Left colon (tissue), 2 donors: Measurements from ENCODE around the gene TIMM50. TPM values are rescaled to one million over a fixed set of nuclear protein-coding genes. Genes with fewer than 3 reads are reported as not detected.
"Not testable (repeated sequence)": the region's sequence is repeated elsewhere in the genome, so short reads cannot be mapped to it uniquely, and the experiment has no call there.

Experiments
- ATAC-seq: fragments of 200-7000 bp; cut with Tn5 transposase; one replicate; pipeline ENCODE4 v1.9.1; 2020; ENCODE audit warnings: mild to moderate bottlenecking, moderate library complexity
- DNase-seq, 2 donors: peaks; one replicate each; pipeline ENCODE4 v3.0.0-alpha.2; 2020
- intact Hi-C, 2 donors: fragments of 100-400 bp; cut with DNase I in 1 of 2; cut with micrococcal nuclease in 1 of 2; formaldehyde crosslinking; loops; one replicate each; pipeline versions ENCODE4 v1.11.2 to v1.14.0; 2022; cut with DNase I, micrococcal nuclease
- long read RNA-seq: library from polyadenylated mRNA; unstranded; transcript quantifications from one replicate; pipeline ENCODE4 v2.0.0, GENCODE V29; 2021
- total RNA-seq, 2 donors: library from RNA; stranded (reverse); fragmentation: NEBNext Ultra II Directional; extraction: Animal tissue kit (Norgen Biotek cat#: 25700); gene quantifications; one replicate each; pipeline ENCODE4 v1.2.1, GENCODE V29; 2021
- donor health status: DM: no; HTN: no; CAD: no.
- donor health status: DM: yes; HTN: yes; CAD: no.

The TIMM50 gene
- total RNA-seq: 10 to 100 TPM; 40.8 to 47.8 TPM
- long read RNA-seq, transcript TIMM50-201 (11 exons, 1,612 nt): major isoform, 74 of 79 reads
- long read RNA-seq, partial matches to known transcripts: 0 of 79 reads
- long read RNA-seq, other reads (novel, unspliced or antisense): 5 of 79 reads

DNA sequence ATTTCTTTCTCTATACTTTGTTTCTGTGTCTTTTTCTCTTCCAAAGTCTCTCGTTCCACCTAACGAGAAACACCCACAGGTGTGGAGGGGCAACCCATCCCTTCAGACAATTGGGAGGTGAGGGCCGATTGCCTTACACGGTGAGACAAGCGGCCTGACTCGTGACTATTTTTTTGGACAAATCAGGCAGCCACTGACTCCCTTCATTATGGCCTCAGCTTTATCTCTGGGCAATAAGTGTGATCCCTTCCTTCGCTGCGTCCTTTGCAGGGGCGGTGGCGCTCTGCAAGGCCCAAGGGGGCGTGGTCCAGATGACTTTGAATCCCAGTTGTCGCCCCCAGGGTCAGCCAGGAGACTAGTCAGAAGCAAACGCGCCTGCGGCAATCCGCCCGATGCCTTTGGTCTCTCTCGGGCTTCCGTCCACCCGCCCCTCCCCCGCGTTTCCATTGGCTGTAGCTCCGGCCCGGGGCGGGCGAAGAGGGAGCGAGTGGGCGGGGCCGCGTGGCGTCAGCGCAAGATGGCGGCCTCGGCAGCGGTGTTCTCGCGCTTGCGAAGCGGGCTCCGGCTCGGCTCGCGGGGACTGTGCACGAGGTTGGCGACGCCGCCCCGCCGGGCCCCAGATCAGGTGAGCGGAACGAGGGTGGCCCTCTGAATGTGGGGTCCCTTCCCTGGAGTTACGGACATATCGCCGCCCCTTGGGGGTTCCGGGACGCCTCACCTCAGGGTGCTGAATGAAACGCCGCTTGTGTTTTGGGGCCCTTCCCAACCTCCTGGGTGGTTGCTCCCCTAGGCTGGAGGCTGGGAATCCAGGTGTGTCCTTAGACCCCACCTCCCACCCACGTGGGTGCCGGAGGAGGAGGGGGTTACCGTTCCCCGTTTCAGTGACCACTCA lies at the start of gene TIMM50:
TIMM50 (plus strand) TSS at position 502 of the 892 bp plus-strand sequence; CDS start at position 518, 16 bp downstream.
- intact Hi-C loops: no loop called here
- peak; percentile 99 for ATAC-seq
- peak; percentile 97 to 100 for DNase-seq

DNA sequence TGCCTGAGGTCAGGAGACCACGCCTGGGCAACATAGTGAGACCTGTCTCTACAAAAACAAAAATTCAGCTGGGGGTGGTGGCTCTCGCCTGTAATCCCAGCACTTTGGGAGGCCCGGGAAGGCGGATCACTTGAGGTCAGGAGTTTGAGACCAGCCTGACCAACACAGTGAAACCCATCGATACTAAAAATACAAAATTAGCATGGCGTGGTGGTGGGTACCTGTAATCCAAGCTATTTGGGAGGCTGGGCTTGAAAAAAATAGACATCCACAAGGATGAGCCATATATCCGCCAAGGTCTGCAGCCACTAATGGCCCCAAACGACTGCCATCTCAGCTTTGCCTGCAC lies 48.0 kb upstream of the TIMM50 start:
- intact Hi-C loops: no loop called here
- DNase-seq: no peak
- no peak for ATAC-seq

DNA sequence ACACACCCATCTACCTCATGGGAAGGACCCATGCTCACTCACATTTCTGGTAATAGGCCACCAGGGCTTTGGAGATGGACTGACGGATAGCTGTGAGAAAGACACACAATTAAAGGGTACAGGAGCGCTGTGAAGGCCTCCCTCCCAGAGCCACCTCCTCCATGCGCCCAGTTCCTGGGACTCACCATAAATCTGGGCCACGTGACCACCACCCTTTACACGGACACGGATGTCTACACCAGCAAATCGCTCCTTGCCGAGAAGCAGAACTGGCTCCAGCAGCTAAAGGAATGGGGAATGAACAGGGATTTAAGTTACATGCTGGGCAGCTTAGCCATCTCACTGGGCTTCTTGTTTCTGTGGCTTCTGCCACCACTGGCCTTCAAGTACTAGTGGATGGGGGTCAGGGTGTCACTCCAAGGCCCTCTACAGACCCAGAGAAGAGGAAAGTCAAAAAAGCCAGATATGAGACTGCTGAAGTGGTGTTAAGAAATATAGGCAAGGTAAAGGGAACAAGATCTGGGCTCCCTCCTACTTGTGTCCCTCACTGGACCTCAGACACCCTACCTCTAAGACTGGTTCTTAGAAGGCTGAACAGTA lies 47.1 kb upstream of the TIMM50 start:
- intact Hi-C loops: no loop called here
- DNase-seq (no peak), ATAC-seq (no peak)

DNA sequence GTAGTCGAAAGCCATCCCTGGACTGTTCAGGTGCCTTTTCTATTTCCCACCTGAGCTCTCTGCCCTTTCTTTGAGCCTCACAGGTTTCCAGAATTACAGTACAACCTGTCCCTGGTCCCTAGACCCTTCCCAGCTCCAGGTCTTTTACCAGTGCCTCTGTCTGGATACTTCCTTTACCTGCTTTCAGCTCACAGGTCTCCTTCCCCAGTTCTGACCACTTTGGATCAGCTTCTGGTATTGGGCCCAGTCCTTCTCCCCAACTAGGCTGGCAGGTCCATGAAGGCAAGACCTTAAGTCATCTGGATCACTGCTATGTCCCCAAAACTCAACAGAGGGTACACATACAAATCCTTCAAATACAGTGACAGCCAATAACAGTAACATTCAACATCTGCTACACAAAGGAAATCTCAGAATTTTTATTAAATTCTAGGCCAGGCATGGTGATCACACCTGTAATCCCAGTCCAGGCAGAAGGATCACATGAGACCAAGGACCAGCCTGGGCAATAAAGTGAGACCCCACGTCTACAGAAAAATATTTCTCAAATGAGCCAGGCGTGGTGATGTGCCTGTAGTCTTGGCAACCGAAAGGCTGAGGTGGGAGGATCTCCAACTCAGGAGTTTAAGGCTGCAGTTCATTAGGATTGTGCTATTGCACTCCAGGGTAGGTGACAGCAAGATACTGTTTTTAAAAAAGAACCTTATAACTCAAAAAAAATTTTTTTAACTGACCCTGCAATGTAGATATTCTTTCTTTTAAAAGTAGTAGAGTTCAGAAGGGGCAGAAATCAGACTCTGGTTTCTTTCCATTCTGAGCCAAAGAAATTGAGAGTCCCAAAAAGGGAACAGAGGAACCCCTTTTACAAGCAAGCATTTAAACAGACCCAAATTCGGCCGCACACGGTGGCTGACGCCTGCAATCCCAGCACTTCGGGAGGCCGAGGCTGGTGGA lies 46.2 kb upstream of the TIMM50 start:
- intact Hi-C loops: no loop called here
- DNase-seq (no peak), ATAC-seq (no peak)

DNA sequence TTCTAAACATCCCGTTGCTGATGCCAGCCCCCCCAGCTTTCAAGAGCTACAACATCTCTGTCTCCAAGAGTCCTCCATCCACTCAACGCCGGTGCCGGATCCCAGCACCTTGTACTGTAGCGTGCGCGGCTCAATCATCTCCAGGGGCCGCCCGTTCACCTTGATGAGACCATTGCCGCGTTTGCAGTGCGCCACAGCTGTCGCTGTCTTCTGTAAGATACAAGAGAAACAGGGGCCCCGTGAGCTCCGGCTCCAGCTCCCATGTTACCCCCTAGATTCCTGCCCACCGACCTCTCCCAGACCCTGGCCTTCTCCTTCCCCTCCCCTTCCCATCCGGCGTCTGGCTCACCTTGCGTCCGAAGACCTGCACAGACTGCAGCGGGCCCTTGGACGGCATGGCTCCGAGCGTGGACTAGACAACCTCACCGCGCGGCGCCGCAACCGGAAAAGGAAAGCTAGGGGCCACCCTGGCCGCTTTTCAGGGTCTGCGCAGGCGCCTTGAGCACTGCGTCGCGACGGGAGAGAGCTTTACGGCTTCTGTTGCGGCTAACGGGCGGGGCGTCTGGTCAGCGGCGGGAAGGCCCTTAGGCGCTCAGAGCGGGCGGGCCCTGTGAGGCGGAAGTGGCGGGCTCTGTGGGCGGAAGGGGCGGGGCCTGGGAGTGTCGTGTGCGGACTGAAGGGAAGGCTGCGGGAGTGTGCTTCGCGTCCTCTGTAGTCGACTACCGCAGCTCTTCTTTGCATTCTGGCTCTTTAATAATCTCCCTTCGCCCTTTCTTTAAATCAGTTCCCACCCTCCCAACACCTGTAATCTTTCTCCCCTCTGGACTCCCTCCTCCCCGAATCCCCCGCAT lies 44.9 kb upstream of the TIMM50 start, which contains the start of gene RPS16:
RPS16 (minus strand) TSS at position 451 of the 851 bp plus-strand sequence; CDS start at position 397, 54 bp downstream.
- ATAC-seq (peak; percentile 97), DNase-seq (peak; percentile 99)
- intact Hi-C loops: no loop called here

DNA sequence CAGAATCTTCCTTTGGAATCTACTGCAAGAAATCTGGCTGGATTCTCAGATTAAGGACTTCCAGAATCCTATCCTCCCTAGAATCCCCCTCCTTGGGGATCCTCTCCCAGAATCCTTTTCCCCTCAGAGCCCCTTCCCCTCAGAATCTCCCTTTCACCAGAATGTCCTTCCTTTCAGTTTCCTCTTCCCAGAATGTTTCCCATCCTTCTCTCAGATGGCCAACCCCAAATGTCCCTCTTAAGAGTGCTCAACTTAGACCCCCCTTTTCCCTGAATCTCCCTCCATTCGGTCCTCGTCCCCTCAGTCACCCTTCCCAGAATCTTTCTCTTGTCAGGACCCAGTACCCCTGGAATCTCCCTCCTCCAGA lies 44.3 kb upstream of the TIMM50 start:
- no peak for ATAC-seq
- intact Hi-C loops: no loop called here
- DNase-seq: no peak

DNA sequence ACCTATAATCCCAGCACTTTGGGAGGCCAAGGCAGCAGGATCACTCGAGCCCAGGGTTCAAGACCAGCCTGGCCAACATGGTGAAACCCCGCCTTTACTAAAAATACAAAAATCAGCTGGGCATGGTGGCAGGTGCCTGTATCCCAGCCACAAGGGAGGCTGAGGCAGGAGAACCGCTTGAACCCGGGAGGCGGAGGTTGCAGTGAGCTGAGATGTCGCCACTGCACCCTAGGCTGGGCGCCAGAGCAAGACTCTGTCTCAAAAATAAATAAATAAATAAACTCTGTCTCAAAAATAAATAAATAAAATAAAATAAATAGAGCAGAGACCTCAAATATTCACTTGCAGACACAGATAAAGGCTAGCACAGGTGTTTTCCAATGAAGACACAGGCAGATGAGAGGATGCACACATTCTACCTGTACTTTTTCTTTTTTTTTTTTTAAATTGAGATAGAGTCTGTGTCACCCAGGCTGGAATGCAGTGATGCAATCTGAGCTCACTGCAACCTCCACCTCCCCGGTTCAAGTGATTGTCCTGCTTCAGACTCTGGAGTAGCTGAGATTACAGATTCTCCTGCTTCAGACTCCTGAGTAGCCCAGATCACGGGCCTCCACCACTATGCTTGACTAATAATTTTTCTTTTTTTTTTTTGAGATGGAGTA lies 42.2 kb upstream of the TIMM50 start:
- DNase-seq (no peak), ATAC-seq (no peak)
- intact Hi-C loops: no loop called here

DNA sequence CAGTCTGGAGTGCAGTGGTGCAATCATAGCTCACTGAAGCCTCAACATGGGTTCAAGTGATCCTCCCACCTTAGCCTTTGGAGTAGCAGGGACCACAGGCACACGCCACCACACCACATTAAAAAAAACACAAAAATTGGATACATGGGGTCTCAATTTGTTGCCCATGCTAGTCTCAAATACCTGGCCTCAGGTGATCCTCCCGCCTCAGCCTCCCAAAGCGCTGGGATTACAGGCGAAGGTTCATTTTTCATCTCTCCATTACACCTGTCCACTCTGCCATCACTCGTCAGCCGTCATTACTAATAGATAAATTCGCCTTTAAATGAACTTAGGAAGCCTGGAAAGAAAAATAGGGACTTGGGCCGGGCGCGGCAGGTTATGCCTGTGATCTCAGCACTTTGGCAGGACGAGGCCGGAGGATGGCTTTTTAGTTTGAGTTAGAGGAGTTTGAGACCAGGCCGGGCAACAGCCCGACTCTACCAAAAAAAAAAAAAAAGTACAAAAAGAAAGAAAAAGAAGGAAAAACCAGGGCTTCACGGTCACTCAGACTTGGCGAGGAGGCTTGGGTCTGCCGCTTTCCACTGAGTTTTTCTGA lies 35.9 kb upstream of the TIMM50 start:
- ATAC-seq: peak; percentile 14

DNA sequence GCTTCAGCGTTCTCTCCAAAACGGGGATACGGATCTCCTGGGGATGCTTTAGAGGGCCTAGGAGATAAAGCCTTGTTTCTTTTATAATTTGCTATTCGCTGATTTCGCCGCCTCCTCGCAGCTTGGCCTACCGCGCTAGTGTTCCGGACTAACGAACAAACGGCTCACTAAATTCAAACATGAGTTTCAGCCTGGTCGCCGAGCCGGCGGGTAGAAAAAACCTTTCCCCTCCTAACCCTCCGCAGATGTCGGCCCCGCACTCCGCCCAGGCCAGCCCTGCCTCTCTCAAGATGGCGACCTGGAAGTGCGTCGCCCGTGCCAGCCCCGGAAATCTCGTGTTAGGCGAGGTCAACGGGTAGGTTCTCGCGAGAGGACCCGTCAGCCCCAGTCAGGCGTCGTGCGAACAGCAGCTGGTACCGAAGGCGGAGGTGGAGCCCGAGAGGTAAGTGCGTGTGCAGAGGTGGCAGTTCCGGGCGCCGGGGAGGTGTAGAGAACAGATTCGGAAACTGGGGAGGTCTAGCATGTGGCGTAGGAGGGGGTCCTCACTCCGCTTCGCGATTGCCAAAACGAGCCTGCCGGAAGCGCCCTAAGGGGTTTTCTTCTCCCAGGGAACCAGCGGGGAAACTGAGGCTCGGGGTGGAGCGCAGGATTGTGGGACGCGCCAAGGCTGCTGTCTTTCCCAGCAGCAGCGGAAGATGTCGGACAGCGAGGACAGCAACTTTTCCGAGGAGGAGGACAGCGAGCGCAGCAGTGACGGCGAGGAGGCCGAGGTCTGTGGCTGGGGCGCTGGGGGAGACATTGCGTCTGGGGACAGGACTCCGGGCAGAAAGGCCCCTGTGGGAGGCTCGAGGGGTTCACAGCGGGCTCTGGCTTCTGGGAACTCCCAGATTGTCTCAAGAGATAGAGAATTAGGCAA lies 35.2 kb upstream of the TIMM50 start, which contains the start of gene SUPT5H:
SUPT5H (plus strand) TSS at position 387 of the 916 bp plus-strand sequence; CDS start at position 696, 309 bp downstream.
- intact Hi-C loops: loop anchor here in 1 of 2 donors (10.0 kb wide), 1 partner anchor 89 kb away; the partner anchor contains the start of gene EID2B
- DNase-seq (peak; percentile 98), ATAC-seq (peak; percentile 96)

More for the DNA sequence above, 35.9 kb upstream of the TIMM50 start:
- peak in 1 of 2 donors; percentile 31 for DNase-seq
- intact Hi-C loops: loop anchor here in 1 of 2 donors (10.0 kb wide), 1 partner anchor 90 kb away; the partner anchor contains the start of gene EID2B

DNA sequence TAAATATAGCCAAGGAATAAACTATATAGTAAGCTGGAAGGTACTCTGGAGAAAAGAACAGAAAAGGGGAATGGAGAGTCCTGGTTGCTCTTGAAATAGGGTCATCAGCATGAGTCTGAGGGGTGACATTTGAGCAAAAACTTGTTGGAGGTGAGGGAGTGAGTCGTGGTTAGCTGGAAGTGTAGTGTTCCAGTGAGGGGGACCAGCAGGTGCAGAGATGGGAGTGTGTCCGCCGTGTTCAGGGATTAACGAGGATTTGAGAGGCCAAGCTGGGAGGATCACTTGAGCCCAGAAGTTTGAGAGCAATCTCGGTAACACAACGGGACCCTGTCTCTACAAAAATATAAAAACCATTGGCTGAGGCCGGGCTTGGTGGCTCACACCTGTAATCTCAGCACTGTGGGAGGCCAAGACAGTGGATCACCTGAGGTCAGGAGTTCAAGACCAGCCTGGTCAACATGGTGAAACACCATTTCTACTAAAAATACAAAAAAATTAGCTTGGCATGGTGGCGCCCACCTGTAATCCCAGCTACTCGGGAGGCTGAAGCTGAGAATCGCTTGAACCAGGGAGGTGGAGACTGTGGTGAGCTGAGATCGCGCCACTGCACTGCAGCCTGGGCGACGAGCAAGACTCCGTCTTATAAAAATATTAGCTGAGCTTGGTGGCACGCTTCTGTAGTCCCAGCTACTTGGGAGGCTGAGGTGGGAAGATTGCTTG lies 34.1 kb upstream of the TIMM50 start:
- ATAC-seq: no peak
- no peak for DNase-seq
- intact Hi-C loops: loop anchor here in 1 of 2 donors (10.0 kb wide), 1 partner anchor 88 kb away; the partner anchor contains the start of gene EID2B

DNA sequence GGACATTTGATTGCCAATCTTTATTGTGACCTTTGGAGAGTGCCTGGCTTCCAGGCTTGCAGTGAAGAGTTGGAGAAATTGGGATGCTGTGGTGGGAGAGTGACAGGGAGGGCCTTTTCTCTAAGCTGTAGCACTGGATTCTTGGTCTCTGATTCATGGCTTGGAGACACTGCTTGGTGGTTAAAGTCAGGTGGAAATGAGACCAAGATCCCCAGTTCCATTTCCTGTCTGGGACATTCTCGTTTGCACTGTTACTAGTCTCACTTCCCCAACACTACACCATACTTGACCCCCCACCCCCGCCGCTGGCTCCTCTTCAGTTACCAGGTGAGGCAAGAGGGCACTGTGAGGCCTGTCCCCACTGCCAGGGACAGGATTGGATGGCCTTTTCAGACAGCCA lies 32.4 kb upstream of the TIMM50 start:
- intact Hi-C loops: loop anchor here in 1 of 2 donors (10.0 kb wide), 1 partner anchor 87 kb away; the partner anchor contains the start of gene EID2B

DNA sequence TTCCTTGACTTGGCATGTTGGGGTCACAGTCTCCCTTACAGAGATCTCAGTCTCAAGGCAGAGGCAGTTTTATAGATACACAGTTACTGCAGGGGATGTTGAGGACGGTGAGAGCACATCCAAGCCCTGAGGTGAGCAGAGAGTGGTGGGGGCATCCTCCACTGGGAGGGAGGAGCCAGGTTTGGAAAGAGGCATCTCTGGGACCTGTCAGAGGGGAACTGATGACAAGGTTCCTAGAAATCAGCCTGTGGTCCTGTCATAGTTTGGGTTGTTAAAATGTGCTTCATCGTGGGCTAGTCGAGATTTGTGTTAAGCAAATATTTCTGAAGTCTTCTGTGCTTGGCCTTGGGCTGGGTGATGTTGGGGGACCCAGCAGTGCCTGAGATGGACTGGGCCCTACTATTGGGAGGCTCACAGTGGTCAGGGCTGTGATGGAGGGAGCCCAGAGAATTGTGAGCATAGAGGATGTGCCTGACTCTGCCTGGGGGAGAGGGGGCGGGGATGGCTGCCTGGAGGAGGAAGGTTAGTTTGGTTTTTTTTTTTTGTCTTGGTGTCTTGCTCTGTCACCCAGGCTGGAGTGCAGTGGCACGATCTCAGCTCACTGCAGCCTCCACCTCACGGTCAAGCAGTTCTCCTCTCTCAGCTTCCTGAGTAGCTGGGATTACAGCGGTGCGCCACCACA lies 31.4 kb upstream of the TIMM50 start:
- intact Hi-C loops: loop anchor here in 1 of 2 donors (10.0 kb wide), 1 partner anchor 86 kb away; the partner anchor contains the start of gene EID2B
- no peak for ATAC-seq
- DNase-seq: no peak

More for the DNA sequence above, 32.4 kb upstream of the TIMM50 start:
- no peak for ATAC-seq
- no peak for DNase-seq

DNA sequence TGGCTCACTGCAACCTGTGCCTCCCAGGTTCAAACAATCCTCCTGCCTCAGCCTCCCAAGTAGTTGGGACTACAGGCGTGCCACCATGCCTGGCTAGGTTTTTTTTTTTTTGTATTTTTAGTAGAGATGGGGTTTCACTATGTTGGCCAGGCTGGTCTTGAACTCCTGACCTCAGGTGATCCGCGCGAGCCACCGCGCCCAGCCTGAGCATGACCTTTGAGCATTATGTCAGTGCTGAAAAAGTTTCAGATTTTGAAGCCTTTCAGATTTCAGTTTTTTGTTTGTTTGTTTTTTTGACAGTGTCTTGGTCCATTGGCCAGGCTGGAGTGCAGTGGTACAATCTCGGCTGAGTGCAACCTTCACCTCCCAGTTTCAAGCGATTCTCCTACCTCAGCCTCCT lies 29.4 kb upstream of the TIMM50 start:
- ATAC-seq, DNase-seq, intact Hi-C loops: not testable (repeated sequence)

DNA sequence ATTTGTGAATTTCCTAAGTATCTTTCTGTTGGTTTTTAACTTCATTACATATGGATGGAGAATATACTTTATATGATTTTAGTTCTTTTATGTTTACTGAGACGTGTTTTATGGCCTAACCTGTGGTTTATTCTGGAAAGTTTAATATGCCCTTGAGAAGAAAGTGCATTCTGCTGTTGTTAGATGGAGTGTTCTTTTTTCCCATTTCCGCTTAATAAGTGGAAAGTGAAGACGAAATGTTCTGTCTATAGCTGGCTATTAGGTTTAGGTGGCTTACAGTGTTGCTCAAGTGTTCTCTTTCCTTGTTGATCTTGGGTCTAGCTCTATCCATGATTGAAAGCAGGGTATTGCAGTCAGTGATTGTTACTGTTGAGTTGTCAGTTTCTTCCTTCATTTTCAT lies 17.2 kb upstream of the TIMM50 start:
- ATAC-seq (no peak), DNase-seq (no peak)
- intact Hi-C loops: no loop called here
